ENCODE data around the gene MRPS34. TPM values are rescaled to one million over a fixed set of nuclear protein-coding genes. Genes with fewer than 3 reads are reported as not detected.

Gene MRPS34
- total RNA-seq, 1 experiment from 2014 or later: 132 TPM

DNA sequence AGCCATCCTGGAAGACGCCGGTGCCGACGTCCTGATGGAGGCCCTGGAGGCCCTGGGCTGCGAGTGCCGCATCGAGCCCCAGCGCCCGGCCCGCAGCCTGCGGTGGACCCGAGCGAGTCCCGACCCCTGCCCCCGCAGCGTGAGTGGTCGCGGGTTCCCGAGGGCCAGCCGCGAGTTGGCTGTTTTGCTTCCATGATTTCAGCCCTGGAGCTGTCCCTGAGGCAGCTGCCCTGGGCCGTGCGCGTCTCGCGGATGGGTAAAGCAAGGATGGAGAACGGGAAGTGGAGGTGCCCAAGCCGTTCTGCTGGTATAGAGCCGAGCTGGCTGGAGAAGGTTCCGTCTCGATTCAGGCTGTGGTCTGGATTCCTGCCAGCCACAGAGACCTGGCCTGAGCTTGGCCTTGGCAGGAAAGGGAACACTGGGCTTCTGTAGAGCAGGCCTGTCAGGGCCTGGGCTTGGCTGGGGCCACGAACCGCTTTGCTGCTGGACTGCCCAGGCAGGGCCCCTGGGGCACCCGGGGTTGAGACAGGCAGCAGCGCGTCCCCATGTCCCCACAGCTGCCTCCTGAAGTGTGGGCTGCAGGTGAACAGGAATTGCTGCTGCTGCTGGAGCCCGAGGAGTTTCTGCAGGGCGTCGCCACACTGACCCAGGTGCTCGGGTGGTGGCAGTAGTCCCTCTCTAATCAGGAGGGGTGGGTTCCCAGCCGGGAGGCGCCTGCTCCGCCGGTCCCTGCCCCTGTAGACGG is 941 bp upstream of the MRPS34 start:
- peaks cover 84% of the 10 kb centered on the region for H3K36me3 ChIP-seq
- H3K4me3 ChIP-seq: peak overlapping the region; percentile 98
- no peak for DNase-seq (ENCODE audit: low read depth in 1 of 2, low spot score in 2 of 2)
- no peaks in the 10 kb centered on the region for H3K27me3 ChIP-seq (replicated peaks)
- peaks cover 4% of the 10 kb centered on the region for H3K9me3 ChIP-seq (replicated peaks)
- no peak overlapping the region for H3K27ac ChIP-seq
- peaks cover 30% of the 10 kb centered on the region for H3K4me1 ChIP-seq (replicated peaks)

GRCh38 chr16:1772362-1772907 is 499 bp downstream of the MRPS34 start, which contains the start of gene EME2:
Gene EME2 (plus strand): TSS chr16:1772810. CDS start chr16:1773228, 418 bp downstream.
- Histone ChIP-seq H3K9me3 (replicated peaks) (peaks cover 4% of the 10 kb centered on the region), H3K4me1 (replicated peaks) (peaks cover 30% of the 10 kb centered on the region), H3K27ac (peak within 1 kb of the TSS; percentile 55), H3K4me3 (peak within 1 kb of the TSS; percentile 98), H3K27me3 (replicated peaks) (no peaks in the 10 kb centered on the region), H3K36me3 (peaks cover 89% of the 10 kb centered on the region)
- peak in 1 of 2 experiments; percentile 47 for DNase-seq (ENCODE audit: low read depth in 1 of 2, low spot score in 2 of 2)

DNA sequence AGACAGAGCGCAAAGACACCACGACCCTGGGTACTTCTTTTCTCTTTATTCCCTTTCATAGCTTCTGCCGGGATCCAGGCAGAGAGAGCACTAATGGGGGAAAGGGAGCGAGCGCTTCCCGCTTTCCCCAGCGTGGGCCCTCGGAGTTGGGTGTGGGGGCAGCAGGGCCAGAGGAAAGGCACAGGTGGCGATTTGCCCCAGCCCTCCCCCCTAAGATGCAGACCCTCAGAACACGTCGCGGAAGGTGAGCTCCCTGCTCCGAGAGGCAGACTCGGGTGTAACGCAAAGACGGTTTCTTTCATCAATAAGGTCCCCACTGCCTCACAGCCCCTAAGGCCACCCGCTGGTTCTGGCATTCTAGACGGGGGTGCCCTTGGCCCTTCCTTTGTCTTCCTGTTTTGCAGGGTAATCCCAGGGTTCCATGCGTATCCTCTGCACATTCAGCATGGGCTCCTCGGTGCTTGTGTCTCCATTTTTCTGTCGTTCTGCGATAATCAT is 1.0 kb downstream of the MRPS34 start:
- Histone ChIP-seq H3K4me3 (peak overlapping the region; percentile 98), H3K27ac (no peak overlapping the region), H3K9me3 (replicated peaks) (peaks cover 4% of the 10 kb centered on the region), H3K4me1 (replicated peaks) (peaks cover 30% of the 10 kb centered on the region), H3K27me3 (replicated peaks) (no peaks in the 10 kb centered on the region), H3K36me3 (peaks cover 89% of the 10 kb centered on the region)
- no peak for DNase-seq (ENCODE audit: low read depth in 1 of 2, low spot score in 2 of 2)

DNA sequence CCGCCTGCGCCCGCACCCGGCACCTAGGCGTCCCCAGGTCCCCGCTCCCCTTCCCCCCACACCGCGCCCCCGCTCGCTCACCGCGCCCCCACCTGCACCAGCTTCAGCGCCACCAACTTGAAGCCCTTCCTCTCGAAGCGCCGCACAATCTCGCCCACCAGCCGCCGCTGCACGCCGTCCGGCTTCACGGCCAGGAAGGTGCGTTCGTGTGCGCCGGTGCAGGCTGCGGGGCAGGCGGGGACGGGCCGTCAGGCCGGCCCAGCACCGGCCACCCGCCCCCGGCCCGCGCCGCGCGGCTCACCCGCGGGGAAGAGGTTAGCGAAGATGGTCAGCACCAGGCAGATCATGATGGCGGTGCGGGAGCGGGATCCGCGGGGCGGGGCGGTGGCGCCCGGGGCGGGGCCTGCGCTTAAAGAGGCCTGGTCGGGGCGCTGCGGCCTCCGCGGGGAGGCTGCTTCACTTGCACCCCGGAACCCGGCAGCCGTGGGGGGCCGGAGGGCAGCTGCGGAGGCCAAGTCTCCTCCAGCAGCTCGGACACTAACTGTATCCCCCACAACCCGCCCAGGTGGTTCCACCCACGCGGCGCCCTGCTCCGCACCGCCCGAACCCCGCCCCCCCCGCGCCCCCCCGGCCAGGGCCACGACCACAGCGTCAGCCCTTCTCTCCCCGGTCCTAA is 1.6 kb downstream of the MRPS34 start, which contains the start of gene NME3:
Gene NME3, minus strand, starts transcription at position 356 of the 676 bp plus-strand sequence. Its CDS starts 9 bp downstream, at position 347.
- Histone ChIP-seq H3K27ac (no peak within 1 kb of the TSS), H3K27me3 (replicated peaks) (no peaks in the 10 kb centered on the region), H3K36me3 (peaks cover 87% of the 10 kb centered on the region), H3K4me3 (peak within 1 kb of the TSS; percentile 98), H3K4me1 (replicated peaks) (peaks cover 30% of the 10 kb centered on the region), H3K9me3 (replicated peaks) (peaks cover 4% of the 10 kb centered on the region)
- peak in 1 of 2 experiments; percentile 24 for DNase-seq (ENCODE audit: low read depth in 1 of 2, low spot score in 2 of 2)

DNA sequence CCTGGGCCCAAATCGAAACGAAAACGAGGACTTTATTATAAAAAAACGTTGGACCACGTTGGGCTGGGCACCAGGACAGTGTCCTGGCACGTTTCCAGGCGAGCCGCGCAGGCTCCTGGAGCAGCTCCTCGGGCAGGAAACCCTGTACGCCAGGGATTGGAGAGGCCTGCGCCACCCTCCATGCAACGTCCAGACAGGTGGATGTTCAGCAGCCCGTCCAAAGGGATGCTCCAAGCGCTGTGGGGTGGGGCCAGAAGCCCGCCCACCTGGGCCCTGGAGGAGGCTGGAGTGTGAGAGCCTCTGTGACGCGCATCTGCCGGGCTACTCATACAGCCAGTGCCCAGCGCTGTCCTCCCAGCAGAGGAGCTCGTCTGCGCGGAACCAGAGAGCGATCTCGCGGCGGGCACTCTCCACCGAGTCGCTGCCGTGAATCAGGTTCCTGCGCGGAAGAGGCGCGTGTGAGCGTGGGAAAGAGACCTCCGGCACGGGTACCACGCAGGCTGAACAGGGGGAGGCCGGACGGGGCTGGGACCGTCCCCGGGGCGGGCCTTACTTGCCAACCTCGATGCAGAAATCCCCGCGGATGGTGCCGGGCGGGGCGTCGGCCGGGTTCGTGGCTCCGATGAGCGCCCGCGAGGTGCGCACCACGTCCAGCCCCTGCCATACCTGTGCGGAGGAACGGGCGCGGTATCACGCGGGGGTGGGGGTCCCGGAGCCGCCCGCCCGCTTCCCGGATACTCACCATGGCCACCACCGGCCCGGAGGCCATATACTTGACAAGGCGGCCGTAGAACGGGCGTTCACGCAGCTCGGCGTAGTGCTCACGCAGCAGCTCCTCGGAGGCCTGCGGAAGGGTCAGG is 2.4 kb downstream of the MRPS34 start:
- H3K36me3 ChIP-seq: peaks cover 89% of the 10 kb centered on the region
- no peak overlapping the region for H3K27ac ChIP-seq
- no peaks in the 10 kb centered on the region for H3K27me3 ChIP-seq (replicated peaks)
- peak overlapping the region; percentile 98 for H3K4me3 ChIP-seq
- H3K4me1 ChIP-seq (replicated peaks): peaks cover 30% of the 10 kb centered on the region
- peaks cover 4% of the 10 kb centered on the region for H3K9me3 ChIP-seq (replicated peaks)
- DNase-seq (ENCODE audit: low read depth in 1 of 2, low spot score in 2 of 2): no peak

DNA sequence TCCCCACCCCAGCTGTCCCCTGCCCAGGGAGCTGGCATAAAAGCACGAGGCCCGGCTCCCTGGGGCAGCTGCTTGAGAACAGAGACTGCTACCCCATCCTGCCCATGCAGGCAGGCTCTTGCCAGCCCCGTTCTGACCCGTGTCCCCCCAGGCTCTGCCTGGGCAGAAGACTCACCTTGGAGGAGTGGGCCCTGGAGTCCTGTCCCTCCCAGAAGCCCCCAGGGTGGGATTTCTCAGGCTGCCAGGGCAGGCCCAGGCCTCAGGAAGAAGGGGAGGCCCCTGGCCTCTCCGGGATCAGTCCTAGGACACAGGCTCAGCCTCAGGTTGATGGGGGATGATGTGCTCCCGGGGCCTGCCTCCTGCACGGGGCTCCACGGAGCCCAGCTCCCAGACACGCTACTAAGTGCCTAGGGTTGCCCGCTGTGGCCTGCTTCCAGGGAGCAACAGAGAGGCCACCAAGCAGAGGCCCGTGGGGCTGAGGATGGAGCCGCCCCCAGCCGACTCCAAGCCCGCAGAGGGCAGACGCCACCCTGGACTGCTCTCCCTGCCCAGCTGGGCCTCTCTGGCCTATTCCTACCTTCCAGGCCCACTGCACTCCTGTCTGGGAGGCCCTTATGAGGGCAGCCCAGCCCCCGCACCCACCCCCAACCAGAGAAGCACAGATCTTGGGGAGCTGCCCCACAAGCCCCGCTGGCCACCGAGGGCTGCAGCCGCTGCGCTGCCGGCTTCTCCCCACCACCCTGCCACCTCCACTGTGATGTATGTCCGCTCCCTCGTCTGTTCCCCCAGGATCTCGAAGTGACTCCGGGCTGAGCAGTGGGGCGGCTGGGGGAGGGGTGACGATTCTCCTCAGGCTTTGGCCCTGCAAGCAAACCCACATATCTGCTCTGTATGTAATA is 3.3 kb downstream of the MRPS34 start:
- no peak overlapping the region for H3K4me3 ChIP-seq
- H3K9me3 ChIP-seq (replicated peaks): peaks cover 4% of the 10 kb centered on the region
- peaks cover 89% of the 10 kb centered on the region for H3K36me3 ChIP-seq
- DNase-seq (ENCODE audit: low read depth in 1 of 2, low spot score in 2 of 2): no peak
- peaks cover 30% of the 10 kb centered on the region for H3K4me1 ChIP-seq (replicated peaks)
- H3K27me3 ChIP-seq (replicated peaks): no peaks in the 10 kb centered on the region
- no peak overlapping the region for H3K27ac ChIP-seq

DNA sequence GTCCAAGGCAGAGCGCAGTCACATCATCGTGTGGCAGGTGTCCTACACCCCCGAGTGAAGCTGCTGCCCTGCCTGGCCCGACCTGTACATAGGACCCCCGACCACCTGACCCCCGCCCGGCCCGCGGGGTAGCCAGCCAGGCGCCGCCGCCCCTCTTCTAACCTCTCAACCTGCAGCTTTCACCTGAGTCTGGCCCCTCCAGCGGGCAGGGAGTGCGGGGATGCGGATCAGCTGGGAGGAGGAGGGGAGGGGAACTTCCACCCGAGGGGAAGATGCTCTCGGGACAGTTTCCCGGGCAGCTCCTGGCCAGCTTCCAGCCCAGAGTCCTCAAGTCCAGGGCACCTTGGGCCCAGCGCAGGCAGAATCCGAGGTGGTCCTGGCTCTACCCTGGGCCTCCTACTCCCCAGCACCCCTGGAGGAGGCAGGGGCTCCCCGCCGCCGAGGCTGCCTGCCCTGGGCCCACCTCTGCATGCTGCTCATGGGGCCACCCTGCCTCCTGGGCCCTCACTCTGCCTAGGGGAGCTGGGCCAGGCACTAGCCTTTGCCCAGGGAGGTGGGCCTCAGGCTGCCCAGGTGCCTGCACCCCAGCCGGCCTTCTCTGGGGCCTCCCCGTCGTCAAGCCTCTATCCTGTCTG is 4.0 kb downstream of the MRPS34 start:
- Histone ChIP-seq H3K27me3 (replicated peaks) (no peaks in the 10 kb centered on the region), H3K9me3 (replicated peaks) (peaks cover 4% of the 10 kb centered on the region), H3K4me1 (replicated peaks) (peaks cover 23% of the 10 kb centered on the region), H3K27ac (no peak overlapping the region), H3K36me3 (peaks cover 89% of the 10 kb centered on the region), H3K4me3 (no peak overlapping the region)
- DNase-seq (ENCODE audit: low read depth in 1 of 2, low spot score in 2 of 2): no peak

GRCh38 chr16:1768061-1768766 is 4.7 kb downstream of the MRPS34 start:
- Histone ChIP-seq H3K27ac (no peak overlapping the region), H3K27me3 (replicated peaks) (no peaks in the 10 kb centered on the region), H3K4me3 (no peak overlapping the region), H3K36me3 (peaks cover 92% of the 10 kb centered on the region), H3K4me1 (replicated peaks) (peaks cover 19% of the 10 kb centered on the region), H3K9me3 (replicated peaks) (peaks cover 4% of the 10 kb centered on the region)
- DNase-seq (ENCODE audit: low read depth in 1 of 2, low spot score in 2 of 2): no peak

DNA sequence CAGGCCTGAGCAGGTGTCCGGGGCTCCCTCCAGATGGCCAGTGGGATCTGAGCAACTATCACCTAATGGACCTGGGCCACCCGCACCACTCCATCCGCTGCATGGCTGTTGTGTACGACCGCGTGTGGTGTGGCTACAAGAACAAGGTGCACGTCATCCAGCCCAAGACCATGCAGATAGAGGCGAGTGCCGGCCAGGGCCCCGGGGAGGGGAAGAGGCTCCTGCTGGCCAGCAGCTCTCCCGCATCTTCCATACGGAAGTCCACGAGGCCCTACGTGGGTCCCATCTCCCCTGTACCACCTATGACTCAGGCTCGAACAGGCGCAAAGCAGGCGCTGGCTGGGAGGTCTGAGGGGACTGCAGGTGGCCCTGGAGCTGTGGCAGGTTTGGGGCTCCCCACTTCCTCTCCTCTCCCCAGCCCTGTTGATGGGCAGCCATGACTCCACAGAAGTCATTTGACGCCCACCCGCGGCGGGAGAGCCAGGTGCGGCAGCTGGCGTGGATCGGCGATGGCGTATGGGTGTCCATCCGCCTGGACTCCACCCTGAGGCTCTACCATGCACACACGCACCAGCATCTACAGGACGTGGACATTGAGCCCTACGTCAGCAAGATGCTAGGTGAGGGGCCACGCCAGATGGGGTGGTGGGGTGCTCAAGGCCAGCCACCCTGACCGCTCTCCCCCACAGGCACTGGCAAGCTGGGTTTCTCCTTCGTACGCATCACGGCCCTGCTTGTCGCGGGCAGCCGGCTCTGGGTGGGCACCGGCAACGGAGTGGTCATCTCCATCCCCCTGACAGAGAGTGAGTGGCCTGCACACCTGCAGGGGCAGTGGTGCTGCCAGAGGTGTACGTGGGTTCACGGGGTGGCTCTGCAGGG is 5.6 kb downstream of the MRPS34 start:
- Histone ChIP-seq H3K4me1 (replicated peaks) (peaks cover 19% of the 10 kb centered on the region), H3K4me3 (no peak overlapping the region), H3K36me3 (peaks cover 92% of the 10 kb centered on the region), H3K27me3 (replicated peaks) (no peaks in the 10 kb centered on the region), H3K9me3 (replicated peaks) (no peaks in the 10 kb centered on the region), H3K27ac (no peak overlapping the region)
- no peak for DNase-seq (ENCODE audit: low read depth in 1 of 2, low spot score in 2 of 2)

GRCh38 chr16:1766701-1767100 is 6.2 kb downstream of the MRPS34 start:
- Histone ChIP-seq H3K27ac (no peak overlapping the region), H3K9me3 (replicated peaks) (no peaks in the 10 kb centered on the region), H3K4me3 (no peak overlapping the region), H3K4me1 (replicated peaks) (peaks cover 12% of the 10 kb centered on the region), H3K27me3 (replicated peaks) (no peaks in the 10 kb centered on the region), H3K36me3 (peaks cover 92% of the 10 kb centered on the region)
- DNase-seq (ENCODE audit: low read depth in 1 of 2, low spot score in 2 of 2): no peak

DNA sequence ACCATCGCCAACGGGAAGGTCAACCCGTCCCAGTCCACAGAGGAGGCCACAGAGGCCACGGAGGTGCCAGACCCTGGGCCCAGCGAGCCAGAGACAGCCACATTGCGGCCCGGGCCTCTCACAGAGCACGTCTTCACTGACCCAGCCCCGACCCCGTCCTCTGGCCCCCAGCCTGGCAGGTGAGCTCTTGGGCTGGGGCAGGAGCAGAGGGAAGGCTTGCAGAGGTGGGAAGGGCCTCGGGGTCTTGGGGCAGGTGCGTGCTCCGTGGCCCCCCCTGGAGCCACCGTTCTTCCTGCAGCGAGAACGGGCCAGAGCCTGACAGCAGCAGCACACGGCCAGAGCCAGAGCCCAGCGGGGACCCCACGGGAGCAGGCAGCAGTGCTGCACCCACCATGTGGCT is 6.7 kb downstream of the MRPS34 start:
- H3K27me3 ChIP-seq (replicated peaks): no peaks in the 10 kb centered on the region
- H3K9me3 ChIP-seq (replicated peaks): no peaks in the 10 kb centered on the region
- no peak overlapping the region for H3K4me3 ChIP-seq
- H3K27ac ChIP-seq: no peak overlapping the region
- DNase-seq (ENCODE audit: low read depth in 1 of 2, low spot score in 2 of 2): no peak
- H3K4me1 ChIP-seq (replicated peaks): peaks cover 9% of the 10 kb centered on the region
- peaks cover 91% of the 10 kb centered on the region for H3K36me3 ChIP-seq
